HL-60 (cell line): ENCODE results near the gene ADAR.

ENCODE experiments used
- DNase-seq, 2 experiments: peaks; one replicate each; pipeline ENCODE4 v3.0.0-alpha.2; 2010 to 2020; ENCODE audit warnings: low read depth in 1 of 2, low spot score in 1 of 2
- H3K27ac ChIP-seq: fragments of 250-450 bp; sonication (Bioruptor Pico); replicated peaks from 2 replicates; pipeline ENCODE4 v1.5.1; 2020; ENCODE audit warnings: mild to moderate bottlenecking, moderate library complexity
- H3K27me3 ChIP-seq: fragments of 250-450 bp; sonication (Bioruptor Pico); 2 replicates; pipeline ENCODE4 v1.5.1; 2021; ENCODE audit warnings: mild to moderate bottlenecking, moderate library complexity; ENCODE audit not compliant: insufficient read depth, poor library complexity, severe bottlenecking
- H3K4me3 ChIP-seq: replicated peaks from 2 replicates; pipeline ENCODE4 v1.5.1; 2011; ENCODE audit warnings: mild to moderate bottlenecking, control low read depth, low read length; ENCODE audit not compliant: insufficient read depth
- CTCF ChIP-seq: IDR thresholded peaks from one replicate; pipeline ENCODE4 v1.5.1; 2011; ENCODE audit warnings: low read length, control low read depth, inconsistent platforms; ENCODE audit not compliant: insufficient read depth
- GABPA ChIP-seq: IDR thresholded peaks from 2 replicates; pipeline ENCODE4 v1.6.1; 2012; ENCODE audit warnings: low read depth
- POLR2AphosphoS5 ChIP-seq: IDR thresholded peaks from 2 replicates; pipeline ENCODE4 v1.6.1; 2012; ENCODE audit warnings: low read depth
- SPI1 ChIP-seq: IDR thresholded peaks from 2 replicates; pipeline ENCODE4 v1.6.1; 2012; ENCODE audit warnings: low read depth, mild to moderate bottlenecking, borderline replicate concordance
- TF ChIP-seq, protein P1 (sequence below): IDR thresholded peaks from 2 replicates; pipeline ENCODE4 v1.6.1; 2012; ENCODE audit warnings: low read depth; ENCODE audit not compliant: insufficient replicate concordance

ADAR gene

GRCh38 chr1:154539486-154540483 is 68.2 kb downstream of the ADAR start:
- Histone ChIP-seq H3K4me3 (no peak overlapping the region), H3K27ac (no peak overlapping the region), H3K27me3 (peaks cover 4% of the 10 kb centered on the region)
- no peak for DNase-seq
- TF ChIP-seq POLR2AphosphoS5 = no peak
- TF ChIP-seq CTCF = no peak
- no peak for TF ChIP-seq SPI1
- TF ChIP-seq, protein P1, sequence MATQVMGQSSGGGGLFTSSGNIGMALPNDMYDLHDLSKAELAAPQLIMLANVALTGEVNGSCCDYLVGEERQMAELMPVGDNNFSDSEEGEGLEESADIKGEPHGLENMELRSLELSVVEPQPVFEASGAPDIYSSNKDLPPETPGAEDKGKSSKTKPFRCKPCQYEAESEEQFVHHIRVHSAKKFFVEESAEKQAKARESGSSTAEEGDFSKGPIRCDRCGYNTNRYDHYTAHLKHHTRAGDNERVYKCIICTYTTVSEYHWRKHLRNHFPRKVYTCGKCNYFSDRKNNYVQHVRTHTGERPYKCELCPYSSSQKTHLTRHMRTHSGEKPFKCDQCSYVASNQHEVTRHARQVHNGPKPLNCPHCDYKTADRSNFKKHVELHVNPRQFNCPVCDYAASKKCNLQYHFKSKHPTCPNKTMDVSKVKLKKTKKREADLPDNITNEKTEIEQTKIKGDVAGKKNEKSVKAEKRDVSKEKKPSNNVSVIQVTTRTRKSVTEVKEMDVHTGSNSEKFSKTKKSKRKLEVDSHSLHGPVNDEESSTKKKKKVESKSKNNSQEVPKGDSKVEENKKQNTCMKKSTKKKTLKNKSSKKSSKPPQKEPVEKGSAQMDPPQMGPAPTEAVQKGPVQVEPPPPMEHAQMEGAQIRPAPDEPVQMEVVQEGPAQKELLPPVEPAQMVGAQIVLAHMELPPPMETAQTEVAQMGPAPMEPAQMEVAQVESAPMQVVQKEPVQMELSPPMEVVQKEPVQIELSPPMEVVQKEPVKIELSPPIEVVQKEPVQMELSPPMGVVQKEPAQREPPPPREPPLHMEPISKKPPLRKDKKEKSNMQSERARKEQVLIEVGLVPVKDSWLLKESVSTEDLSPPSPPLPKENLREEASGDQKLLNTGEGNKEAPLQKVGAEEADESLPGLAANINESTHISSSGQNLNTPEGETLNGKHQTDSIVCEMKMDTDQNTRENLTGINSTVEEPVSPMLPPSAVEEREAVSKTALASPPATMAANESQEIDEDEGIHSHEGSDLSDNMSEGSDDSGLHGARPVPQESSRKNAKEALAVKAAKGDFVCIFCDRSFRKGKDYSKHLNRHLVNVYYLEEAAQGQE = no peak
- TF ChIP-seq GABPA = no peak

DNA sequence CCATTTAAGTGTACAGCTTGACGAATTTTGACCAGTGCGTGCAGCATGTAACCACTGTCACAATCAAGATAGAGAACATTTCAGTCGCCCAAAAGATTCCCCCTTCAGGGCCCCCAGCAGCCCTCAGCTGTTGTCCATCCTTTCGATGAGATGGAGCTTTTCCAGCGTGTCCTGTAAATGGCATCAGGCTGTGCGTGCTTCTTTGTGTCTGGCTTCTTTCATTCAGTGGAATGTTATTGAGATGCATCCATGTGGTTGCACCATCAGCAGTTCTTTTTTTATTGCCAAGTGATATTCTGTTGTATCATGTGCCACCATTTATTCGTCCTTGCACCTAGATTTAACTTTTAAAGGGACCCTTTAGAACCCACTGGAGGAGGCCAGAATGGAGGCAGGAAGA is 71.4 kb downstream of the ADAR start:
- no peak for DNase-seq
- H3K27ac ChIP-seq = no peak overlapping the region
- no peak overlapping the region for H3K4me3 ChIP-seq
- TF ChIP-seq GABPA (no peak), CTCF (no peak), SPI1 (no peak), POLR2AphosphoS5 (no peak)
- TF ChIP-seq, protein P1 = no peak
- peaks cover 2% of the 10 kb centered on the region for H3K27me3 ChIP-seq

- no peak for TF ChIP-seq CTCF
- TF ChIP-seq POLR2AphosphoS5 = no peak
- TF ChIP-seq, protein P1 = no peak
- TF ChIP-seq GABPA = no peak
- TF ChIP-seq SPI1 = no peak
- H3K4me3 ChIP-seq = no peak overlapping the region
- H3K27ac ChIP-seq = no peak overlapping the region
- peaks cover 2% of the 10 kb centered on the region for H3K27me3 ChIP-seq
- DNase-seq = no peak
Measured at GRCh38 chr1:154533952-154534844, 73.8 kb downstream of the ADAR start.
